ENCODE measurements around the gene NCAM2.
A peak's percentile ranks its signal among the peaks of the same experiment; 100 is the strongest.

NCAM2 gene

GRCh38 chr21:21162786-21163185 is 164.6 kb downstream of the NCAM2 start:
- in situ Hi-C loops (cut with MboI; ENCODE audit: low pct_unique_long_range_greater_than_20kb, low sequenced_read_pairs, unreplicated experiment): no loop called here
- DNase-seq (ENCODE audit: low spot score): no peak
- TF ChIP-seq CTCF (IDR thresholded peaks at IDR 0.05; ENCODE audit: extremely low read depth, insufficient read depth, missing control alignments): no peak

- DNase-seq (ENCODE audit: low spot score): peak; percentile 17
- in situ Hi-C loops (cut with MboI; ENCODE audit: low pct_unique_long_range_greater_than_20kb, low sequenced_read_pairs, unreplicated experiment): no loop called here
- TF ChIP-seq CTCF (IDR thresholded peaks at IDR 0.05; ENCODE audit: extremely low read depth, insufficient read depth, missing control alignments): peak; percentile 56
Measured at GRCh38 chr21:21163904-21164303, 165.7 kb downstream of the NCAM2 start.

- DNase-seq (ENCODE audit: low spot score): no peak
- in situ Hi-C loops (cut with MboI; ENCODE audit: low pct_unique_long_range_greater_than_20kb, low sequenced_read_pairs, unreplicated experiment): no loop called here
- TF ChIP-seq CTCF (IDR thresholded peaks at IDR 0.05; ENCODE audit: extremely low read depth, insufficient read depth, missing control alignments): no peak
Measured at GRCh38 chr21:21165063-21165645, 166.9 kb downstream of the NCAM2 start.

GRCh38 chr21:21174676-21175075 is 176.5 kb downstream of the NCAM2 start:
- TF ChIP-seq CTCF (IDR thresholded peaks at IDR 0.05; ENCODE audit: extremely low read depth, insufficient read depth, missing control alignments): no peak
- DNase-seq (ENCODE audit: low spot score): no peak
- in situ Hi-C loops (cut with MboI; ENCODE audit: low pct_unique_long_range_greater_than_20kb, low sequenced_read_pairs, unreplicated experiment): no loop called here

- in situ Hi-C loops (cut with MboI; ENCODE audit: low pct_unique_long_range_greater_than_20kb, low sequenced_read_pairs, unreplicated experiment): no loop called here
- no peak for DNase-seq (ENCODE audit: low spot score)
- no peak for TF ChIP-seq CTCF (IDR thresholded peaks at IDR 0.05; ENCODE audit: extremely low read depth, insufficient read depth, missing control alignments)
Measured at GRCh38 chr21:21175798-21176334, 177.7 kb downstream of the NCAM2 start.

GRCh38 chr21:21177353-21177986 is 179.3 kb downstream of the NCAM2 start:
- in situ Hi-C loops (cut with MboI; ENCODE audit: low pct_unique_long_range_greater_than_20kb, low sequenced_read_pairs, unreplicated experiment): no loop called here
- no peak for TF ChIP-seq CTCF (IDR thresholded peaks at IDR 0.05; ENCODE audit: extremely low read depth, insufficient read depth, missing control alignments)
- no peak for DNase-seq (ENCODE audit: low spot score)
